ENCODE measurements around the gene P2RY6. TPM values are rescaled to one million over a fixed set of nuclear protein-coding genes. Genes with fewer than 3 reads are reported as not detected.
"Not testable (repeated sequence)": the region's sequence is repeated elsewhere in the genome, so short reads cannot be mapped to it uniquely, and the experiment has no call there.

The P2RY6 gene
- total and polyA plus RNA-seq, 3 experiments from 2014 or later, result 0.20 to 0.24 TPM; not detected in 1

DNA sequence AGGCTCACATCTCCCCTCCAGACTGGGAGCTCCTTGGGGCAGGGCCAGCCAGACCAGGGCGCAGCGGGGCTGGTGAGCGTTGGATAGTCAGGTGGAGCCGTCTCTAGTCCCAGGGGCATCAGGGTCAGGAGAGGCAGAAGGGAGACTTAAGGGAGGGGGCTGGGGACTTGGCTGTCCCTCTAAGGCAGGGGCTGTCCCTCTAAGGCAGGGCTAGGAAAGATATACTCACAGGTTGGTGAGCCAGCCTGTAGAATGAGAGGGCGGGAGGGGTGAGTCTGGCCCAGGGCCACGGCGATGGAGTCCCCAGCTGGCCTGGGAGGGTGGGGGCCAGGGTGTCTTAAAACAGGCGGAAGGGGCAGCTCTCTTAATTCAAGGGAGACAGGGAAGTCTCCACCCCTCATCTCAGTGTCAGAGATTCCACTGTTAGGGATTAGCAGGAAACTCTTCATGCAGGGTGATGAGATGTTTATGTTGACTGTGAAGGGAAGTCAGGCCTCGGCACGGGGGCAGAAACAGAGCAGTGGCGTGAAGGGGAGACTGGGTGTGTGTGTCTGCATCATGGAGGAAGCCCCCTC is 42.7 kb upstream of the P2RY6 start:
- ChIA-PET POLR2A (no interaction called here), CTCF (no interaction called here)
- Mint-ChIP-seq H3K4me1 (peaks cover 0 to 4% (median 0%) of the 10 kb centered on the region in 3 donors), H3K4me3 (no peak overlapping the region), H3K27me3 (peaks cover 8% of the 10 kb centered on the region in 2 donors), H3K27ac (no peak overlapping the region), H3K36me3 (no peaks in the 10 kb centered on the region), H3K9me3 (no peaks in the 10 kb centered on the region)
- Histone ChIP-seq H3K4me1 (ENCODE audit: insufficient read depth, low read length) (no peaks in the 10 kb centered on the region), H3K36me3 (ENCODE audit: insufficient read depth, low read length) (no peaks in the 10 kb centered on the region), H3K9me3 (ENCODE audit: low read length) (no peaks in the 10 kb centered on the region), H3K27ac (ENCODE audit: low read depth, low read length) (no peak overlapping the region), H3K4me3 (ENCODE audit: low read length) (no peak overlapping the region), H3K27me3 (ENCODE audit: insufficient read depth, low read length, poor library complexity, severe bottlenecking) (no peaks in the 10 kb centered on the region)
- no peak for DNase-seq

DNA sequence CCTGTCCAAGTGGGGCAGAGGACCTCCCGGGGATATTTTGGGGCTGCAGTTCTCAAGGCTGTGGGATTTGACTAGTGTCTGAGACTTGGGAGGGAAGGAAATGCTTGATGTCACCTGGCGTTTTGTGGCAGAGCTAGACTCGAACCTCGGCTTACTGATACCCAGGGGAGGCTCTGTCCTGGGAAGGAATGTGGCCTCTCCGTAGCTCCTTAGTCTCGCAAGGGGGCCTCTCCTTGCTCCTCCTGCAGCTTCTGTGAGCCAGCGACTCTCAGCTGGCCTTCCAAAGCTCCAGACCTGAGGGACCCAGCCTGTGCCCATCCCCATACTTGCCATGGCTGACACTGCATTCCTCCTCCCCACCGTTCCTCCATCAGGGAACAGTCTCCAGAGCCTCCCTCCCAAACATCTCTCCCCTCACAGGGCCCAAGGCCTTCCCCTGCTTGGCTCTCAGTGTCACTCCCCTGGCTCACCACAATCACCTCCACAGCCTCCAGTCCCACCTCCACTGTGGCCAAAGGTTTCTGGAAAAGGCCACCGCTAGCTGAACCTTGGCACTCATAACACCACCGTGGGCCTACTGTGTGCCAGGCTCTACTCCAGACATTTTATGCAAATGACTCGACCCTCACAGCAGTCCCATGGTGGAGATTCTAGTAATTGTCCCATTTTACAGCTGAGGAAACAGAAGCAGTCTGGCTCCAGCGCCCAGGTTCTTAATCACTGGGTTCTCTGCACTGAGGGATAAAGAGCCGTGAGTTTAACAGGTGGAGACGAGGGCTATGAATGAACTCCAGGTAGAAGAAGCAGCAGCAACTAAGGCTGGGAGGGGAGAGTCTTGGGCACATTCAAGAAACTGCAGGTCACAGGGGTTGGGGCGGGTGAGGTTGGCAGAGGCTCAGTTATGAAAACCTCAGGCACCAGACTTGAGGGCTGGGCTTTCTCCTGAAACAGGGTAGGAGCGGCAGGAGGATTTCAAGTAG is 42.0 kb upstream of the P2RY6 start:
- ChIA-PET POLR2A (no interaction called here), CTCF (no interaction called here)
- Mint-ChIP-seq H3K27ac (no peak overlapping the region), H3K27me3 (peaks cover 8% of the 10 kb centered on the region in 2 donors), H3K4me3 (no peak overlapping the region), H3K9me3 (no peaks in the 10 kb centered on the region), H3K4me1 (no peaks in the 10 kb centered on the region), H3K36me3 (no peaks in the 10 kb centered on the region)
- no peaks in the 10 kb centered on the region for H3K4me1 ChIP-seq (ENCODE audit: insufficient read depth, low read length)
- no peak for DNase-seq
- H3K27ac ChIP-seq (ENCODE audit: low read depth, low read length), result no peak overlapping the region
- no peaks in the 10 kb centered on the region for H3K27me3 ChIP-seq (ENCODE audit: insufficient read depth, low read length, poor library complexity, severe bottlenecking)
- H3K4me3 ChIP-seq (ENCODE audit: low read length), result no peak overlapping the region
- no peaks in the 10 kb centered on the region for H3K9me3 ChIP-seq (ENCODE audit: low read length)
- no peaks in the 10 kb centered on the region for H3K36me3 ChIP-seq (ENCODE audit: insufficient read depth, low read length)

DNA sequence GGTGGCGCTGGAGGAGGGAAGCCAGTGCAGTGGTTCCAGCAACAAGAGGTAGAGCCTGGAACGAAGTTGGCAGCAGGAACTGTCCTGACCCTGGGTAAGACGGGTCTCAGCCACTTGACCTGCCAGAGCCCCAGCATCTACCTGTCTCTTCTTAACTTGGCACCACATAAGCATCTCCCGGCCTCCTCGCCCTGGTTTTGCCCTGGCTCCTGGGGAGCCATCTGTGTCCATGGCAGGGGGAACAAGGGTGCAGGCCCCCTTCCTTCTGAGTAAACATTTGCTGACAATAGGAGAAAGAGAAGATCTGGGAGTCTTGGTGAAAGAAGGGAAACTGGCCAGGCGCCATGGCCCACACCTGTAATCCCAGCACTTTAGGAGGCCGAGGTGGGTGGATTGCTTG is 41.2 kb upstream of the P2RY6 start:
- no peaks in the 10 kb centered on the region for H3K36me3 ChIP-seq (ENCODE audit: insufficient read depth, low read length)
- peaks cover 5 to 8% of the 10 kb centered on the region in 2 donors for H3K27me3 Mint-ChIP-seq
- no peaks in the 10 kb centered on the region for H3K4me1 Mint-ChIP-seq
- H3K4me3 ChIP-seq (ENCODE audit: low read length), result no peak overlapping the region
- CTCF ChIA-PET, result no interaction called here
- no peaks in the 10 kb centered on the region for H3K9me3 ChIP-seq (ENCODE audit: low read length)
- no peak overlapping the region for H3K4me3 Mint-ChIP-seq
- H3K27ac ChIP-seq (ENCODE audit: low read depth, low read length), result no peak overlapping the region
- no peak for DNase-seq
- H3K27ac Mint-ChIP-seq, result no peak overlapping the region
- POLR2A ChIA-PET, result no interaction called here
- H3K4me1 ChIP-seq (ENCODE audit: insufficient read depth, low read length), result no peaks in the 10 kb centered on the region
- H3K9me3 Mint-ChIP-seq, result no peaks in the 10 kb centered on the region
- H3K27me3 ChIP-seq (ENCODE audit: insufficient read depth, low read length, poor library complexity, severe bottlenecking), result no peaks in the 10 kb centered on the region
- no peaks in the 10 kb centered on the region for H3K36me3 Mint-ChIP-seq

DNA sequence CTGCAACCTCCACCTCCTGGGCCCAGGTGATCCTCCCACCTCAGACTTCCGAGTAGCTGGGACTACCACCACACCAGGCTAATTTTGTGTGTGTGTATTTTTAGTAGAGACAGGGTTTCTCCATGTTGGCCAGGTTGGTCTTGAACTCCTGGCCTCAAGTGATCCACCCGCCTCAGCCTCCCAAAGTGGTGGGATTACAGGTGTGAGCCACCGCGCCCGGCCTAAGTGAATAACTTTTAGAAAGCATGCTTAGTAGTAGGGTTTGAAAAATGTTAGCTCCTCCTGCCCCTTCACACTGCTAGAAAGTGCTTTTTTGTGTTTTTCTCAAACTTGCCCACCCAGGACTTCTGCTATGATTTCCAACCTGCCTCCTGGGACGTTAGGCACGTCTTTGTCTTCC is 39.7 kb upstream of the P2RY6 start:
- DNase-seq; H3K9me3 ChIP-seq (ENCODE audit: low read length); H3K4me3 Mint-ChIP-seq; H3K27ac ChIP-seq (ENCODE audit: low read depth, low read length); H3K4me1 Mint-ChIP-seq; H3K4me3 ChIP-seq (ENCODE audit: low read length); POLR2A ChIA-PET; H3K27me3 Mint-ChIP-seq; H3K9me3 Mint-ChIP-seq; H3K36me3 Mint-ChIP-seq; H3K36me3 ChIP-seq (ENCODE audit: insufficient read depth, low read length); H3K27me3 ChIP-seq (ENCODE audit: insufficient read depth, low read length, poor library complexity, severe bottlenecking); H3K4me1 ChIP-seq (ENCODE audit: insufficient read depth, low read length): not testable (repeated sequence)
- peak overlapping the region in 1 of 8 donors; percentile 45 for H3K27ac Mint-ChIP-seq
- CTCF ChIA-PET, result interaction anchor here (1.2 kb wide), 1 partner anchor 11 kb away, joined by 3 read pairs; no protein-coding TSS in a partner anchor

DNA sequence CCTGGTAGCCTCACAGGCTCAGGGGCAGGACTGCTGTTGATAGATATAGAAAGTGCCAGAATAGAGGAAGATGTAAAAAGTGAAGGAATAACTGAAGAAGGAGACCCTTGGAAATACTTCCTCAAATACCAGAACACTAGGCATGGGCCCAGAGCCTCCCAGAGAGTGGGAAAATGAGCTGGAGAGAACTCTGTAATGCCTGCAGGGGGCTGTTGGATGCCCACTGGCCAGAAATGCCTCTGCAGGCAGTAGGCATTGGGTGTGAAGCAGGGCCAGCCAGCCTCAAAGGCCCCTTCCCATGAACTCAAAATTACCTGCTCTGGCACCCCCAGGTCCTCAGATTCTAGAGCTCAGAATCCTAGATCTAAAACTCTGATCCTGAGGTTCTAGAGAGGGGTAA is 38.9 kb upstream of the P2RY6 start:
- H3K27me3 ChIP-seq (ENCODE audit: insufficient read depth, low read length, poor library complexity, severe bottlenecking), result no peaks in the 10 kb centered on the region
- no peaks in the 10 kb centered on the region for H3K4me1 ChIP-seq (ENCODE audit: insufficient read depth, low read length)
- H3K27ac Mint-ChIP-seq, result peak overlapping the region in 1 of 8 donors; percentile 48
- H3K4me1 Mint-ChIP-seq, result no peaks in the 10 kb centered on the region
- CTCF ChIA-PET, result interaction anchor here (1.0 to 1.2 kb wide), 2 partner anchors 11 to 12 kb away, joined by 3 read pairs; no protein-coding TSS in a partner anchor
- peaks cover 5 to 8% of the 10 kb centered on the region in 2 donors for H3K27me3 Mint-ChIP-seq
- POLR2A ChIA-PET, result no interaction called here
- H3K4me3 Mint-ChIP-seq, result no peak overlapping the region
- DNase-seq, result no peak
- H3K36me3 Mint-ChIP-seq, result no peaks in the 10 kb centered on the region
- H3K36me3 ChIP-seq (ENCODE audit: insufficient read depth, low read length), result no peaks in the 10 kb centered on the region
- H3K27ac ChIP-seq (ENCODE audit: low read depth, low read length), result no peak overlapping the region
- H3K4me3 ChIP-seq (ENCODE audit: low read length), result no peak overlapping the region
- no peaks in the 10 kb centered on the region for H3K9me3 Mint-ChIP-seq
- H3K9me3 ChIP-seq (ENCODE audit: low read length), result no peaks in the 10 kb centered on the region

DNA sequence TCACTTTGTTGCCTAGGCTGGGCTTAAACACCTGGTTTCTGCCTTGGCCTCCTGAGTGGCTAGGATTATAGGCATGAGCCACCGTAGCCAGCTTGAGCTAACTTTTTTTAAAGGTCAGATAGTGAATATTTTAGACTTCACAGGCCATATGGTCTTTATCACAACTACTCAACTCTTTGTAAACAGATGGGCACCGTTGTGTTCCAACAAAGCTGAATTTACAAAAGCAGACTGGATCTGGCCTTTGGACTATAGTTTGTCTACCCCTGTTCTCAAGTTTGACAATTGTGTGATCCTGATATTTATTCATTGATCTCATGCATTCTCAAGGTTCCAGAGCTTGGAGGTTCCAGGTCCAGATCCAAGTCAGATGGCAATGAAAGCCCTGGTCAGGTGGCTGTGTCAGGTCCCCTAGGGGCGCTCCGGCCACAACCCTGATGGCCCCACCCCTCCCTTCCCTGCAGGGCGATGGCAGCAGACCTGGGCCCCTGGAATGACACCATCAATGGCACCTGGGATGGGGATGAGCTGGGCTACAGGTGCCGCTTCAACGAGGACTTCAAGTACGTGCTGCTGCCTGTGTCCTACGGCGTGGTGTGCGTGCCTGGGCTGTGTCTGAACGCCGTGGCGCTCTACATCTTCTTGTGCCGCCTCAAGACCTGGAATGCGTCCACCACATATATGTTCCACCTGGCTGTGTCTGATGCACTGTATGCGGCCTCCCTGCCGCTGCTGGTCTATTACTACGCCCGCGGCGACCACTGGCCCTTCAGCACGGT is 38.3 kb upstream of the P2RY6 start:
- H3K27ac ChIP-seq (ENCODE audit: low read depth, low read length), result no peak overlapping the region
- H3K27ac Mint-ChIP-seq, result no peak overlapping the region
- no peaks in the 10 kb centered on the region for H3K36me3 ChIP-seq (ENCODE audit: insufficient read depth, low read length)
- no peak overlapping the region for H3K4me3 Mint-ChIP-seq
- H3K9me3 Mint-ChIP-seq, result no peaks in the 10 kb centered on the region
- H3K27me3 ChIP-seq (ENCODE audit: insufficient read depth, low read length, poor library complexity, severe bottlenecking), result no peaks in the 10 kb centered on the region
- H3K4me1 Mint-ChIP-seq, result no peaks in the 10 kb centered on the region
- H3K36me3 Mint-ChIP-seq, result no peaks in the 10 kb centered on the region
- H3K9me3 ChIP-seq (ENCODE audit: low read length), result no peaks in the 10 kb centered on the region
- POLR2A ChIA-PET, result no interaction called here
- CTCF ChIA-PET, result interaction anchor here (1.0 to 1.2 kb wide), 2 partner anchors 11 to 12 kb away, joined by 3 read pairs; no protein-coding TSS in a partner anchor
- no peaks in the 10 kb centered on the region for H3K4me1 ChIP-seq (ENCODE audit: insufficient read depth, low read length)
- H3K27me3 Mint-ChIP-seq, result peaks cover 5 to 6% of the 10 kb centered on the region in 2 donors
- no peak overlapping the region for H3K4me3 ChIP-seq (ENCODE audit: low read length)
- DNase-seq, result no peak

DNA sequence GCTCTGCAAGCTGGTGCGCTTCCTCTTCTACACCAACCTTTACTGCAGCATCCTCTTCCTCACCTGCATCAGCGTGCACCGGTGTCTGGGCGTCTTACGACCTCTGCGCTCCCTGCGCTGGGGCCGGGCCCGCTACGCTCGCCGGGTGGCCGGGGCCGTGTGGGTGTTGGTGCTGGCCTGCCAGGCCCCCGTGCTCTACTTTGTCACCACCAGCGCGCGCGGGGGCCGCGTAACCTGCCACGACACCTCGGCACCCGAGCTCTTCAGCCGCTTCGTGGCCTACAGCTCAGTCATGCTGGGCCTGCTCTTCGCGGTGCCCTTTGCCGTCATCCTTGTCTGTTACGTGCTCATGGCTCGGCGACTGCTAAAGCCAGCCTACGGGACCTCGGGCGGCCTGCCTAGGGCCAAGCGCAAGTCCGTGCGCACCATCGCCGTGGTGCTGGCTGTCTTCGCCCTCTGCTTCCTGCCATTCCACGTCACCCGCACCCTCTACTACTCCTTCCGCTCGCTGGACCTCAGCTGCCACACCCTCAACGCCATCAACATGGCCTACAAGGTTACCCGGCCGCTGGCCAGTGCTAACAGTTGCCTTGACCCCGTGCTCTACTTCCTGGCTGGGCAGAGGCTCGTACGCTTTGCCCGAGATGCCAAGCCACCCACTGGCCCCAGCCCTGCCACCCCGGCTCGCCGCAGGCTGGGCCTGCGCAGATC is 37.5 kb upstream of the P2RY6 start:
- H3K27ac Mint-ChIP-seq, result no peak overlapping the region
- ChIA-PET CTCF (no interaction called here), POLR2A (no interaction called here)
- H3K9me3 Mint-ChIP-seq, result no peaks in the 10 kb centered on the region
- no peaks in the 10 kb centered on the region for H3K27me3 ChIP-seq (ENCODE audit: insufficient read depth, low read length, poor library complexity, severe bottlenecking)
- peaks cover 5 to 6% of the 10 kb centered on the region in 2 donors for H3K27me3 Mint-ChIP-seq
- H3K27ac ChIP-seq (ENCODE audit: low read depth, low read length), result no peak overlapping the region
- no peak for DNase-seq
- H3K36me3 Mint-ChIP-seq, result no peaks in the 10 kb centered on the region
- H3K9me3 ChIP-seq (ENCODE audit: low read length), result no peaks in the 10 kb centered on the region
- H3K4me1 Mint-ChIP-seq, result no peaks in the 10 kb centered on the region
- no peak overlapping the region for H3K4me3 Mint-ChIP-seq
- H3K36me3 ChIP-seq (ENCODE audit: insufficient read depth, low read length), result no peaks in the 10 kb centered on the region
- H3K4me1 ChIP-seq (ENCODE audit: insufficient read depth, low read length), result no peaks in the 10 kb centered on the region
- no peak overlapping the region for H3K4me3 ChIP-seq (ENCODE audit: low read length)
